Prostate gland (tissue), 2 donors: ENCODE results near the gene MICALL1.

Experiments
- POLR2A ChIP-seq: fragments of 450-650 bp; IDR thresholded peaks from one replicate; pipeline ENCODE4 v1.6.1; 2016; ENCODE audit warnings: antibody characterized with exemption, mild to moderate bottlenecking
- POLR2AphosphoS5 ChIP-seq: sonication (generic); formaldehyde crosslinking; IDR thresholded peaks from one replicate; pipeline ENCODE4 v1.6.1; 2017; ENCODE audit warnings: antibody characterized with exemption
- TF ChIP-seq, protein P1 (sequence below), 4 experiments: fragments of 200-600 bp in 2 of 4; fragments of 450-650 bp in 2 of 4; sonication (generic) in 2 of 4; IDR thresholded peaks; 1 replicate in 3 of 4; 2 replicates in 1 of 4; pipeline ENCODE4 v1.5.1; 2016 to 2019; ENCODE audit warnings: antibody characterized with exemption in 4 of 4, mild to moderate bottlenecking in 2 of 4, moderate library complexity in 2 of 4

DNA sequence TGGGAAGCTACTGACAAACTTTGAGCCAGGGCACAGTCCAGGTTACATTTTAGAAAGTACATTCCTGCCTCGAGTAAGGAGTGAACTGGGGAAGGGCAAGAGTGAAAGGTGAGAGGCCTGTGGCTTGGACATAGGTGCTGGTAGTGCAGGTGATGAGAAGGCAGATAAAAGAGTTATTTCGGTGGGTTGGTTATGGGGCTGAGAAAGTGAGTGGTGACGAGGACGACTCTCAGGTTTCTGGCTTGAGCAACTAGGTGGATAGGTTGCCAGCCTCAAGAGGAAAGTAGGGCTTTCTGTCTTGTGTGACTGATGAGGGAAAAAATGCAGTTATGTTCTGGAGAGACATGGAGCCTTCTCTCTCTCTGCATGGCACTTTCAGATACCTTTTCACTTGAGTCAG lies 51.1 kb downstream of the MICALL1 start:
- TF ChIP-seq, protein P1, sequence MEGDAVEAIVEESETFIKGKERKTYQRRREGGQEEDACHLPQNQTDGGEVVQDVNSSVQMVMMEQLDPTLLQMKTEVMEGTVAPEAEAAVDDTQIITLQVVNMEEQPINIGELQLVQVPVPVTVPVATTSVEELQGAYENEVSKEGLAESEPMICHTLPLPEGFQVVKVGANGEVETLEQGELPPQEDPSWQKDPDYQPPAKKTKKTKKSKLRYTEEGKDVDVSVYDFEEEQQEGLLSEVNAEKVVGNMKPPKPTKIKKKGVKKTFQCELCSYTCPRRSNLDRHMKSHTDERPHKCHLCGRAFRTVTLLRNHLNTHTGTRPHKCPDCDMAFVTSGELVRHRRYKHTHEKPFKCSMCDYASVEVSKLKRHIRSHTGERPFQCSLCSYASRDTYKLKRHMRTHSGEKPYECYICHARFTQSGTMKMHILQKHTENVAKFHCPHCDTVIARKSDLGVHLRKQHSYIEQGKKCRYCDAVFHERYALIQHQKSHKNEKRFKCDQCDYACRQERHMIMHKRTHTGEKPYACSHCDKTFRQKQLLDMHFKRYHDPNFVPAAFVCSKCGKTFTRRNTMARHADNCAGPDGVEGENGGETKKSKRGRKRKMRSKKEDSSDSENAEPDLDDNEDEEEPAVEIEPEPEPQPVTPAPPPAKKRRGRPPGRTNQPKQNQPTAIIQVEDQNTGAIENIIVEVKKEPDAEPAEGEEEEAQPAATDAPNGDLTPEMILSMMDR (IDR thresholded peaks at IDR 0.05): no peak
- TF ChIP-seq POLR2A: no peak
- TF ChIP-seq POLR2AphosphoS5: no peak
